DOHH2 (cell line): Measurements from ENCODE around the gene MORF4L2.

Source experiments
- CTCF ChIP-seq: fragments of 200-600 bp; sonication (generic); IDR thresholded peaks from one replicate; pipeline ENCODE4 v1.5.1; 2014; ENCODE audit warnings: antibody characterized with exemption, mild to moderate bottlenecking, low read depth, low read length; ENCODE audit not compliant: poor library complexity, severe bottlenecking
- EZH2phosphoT487 ChIP-seq: fragments of 200-600 bp; sonication (generic); IDR thresholded peaks from 2 replicates; pipeline ENCODE4 v1.6.1; 2017; ENCODE audit warnings: borderline replicate concordance, mild to moderate bottlenecking, antibody characterized with exemption, low read length, moderate library complexity, mixed read lengths

GRCh38 chrX:103727115-103727514, 40.6 kb upstream of the MORF4L2 start:
- TF ChIP-seq CTCF: no peak
- TF ChIP-seq EZH2phosphoT487: no peak
